ENCODE results near the gene PDHB. TPM values are rescaled to one million over a fixed set of nuclear protein-coding genes. Genes with fewer than 3 reads are reported as not detected.

Gene PDHB
- total and polyA plus RNA-seq, 2 of the 13 experiments (the other 11 are each of a cell fraction or from before 2014, with no cell fraction given) = 108 to 153 TPM

GRCh38 chr3:58433400-58434167 lies at the start of gene PDHB (continued):
- TF ChIP-seq ZNF18 (CRISPR knock-in tag; IDR thresholded peaks at IDR 0.05; ENCODE audit: insufficient replicate concordance) (no peak), HBP1 (CRISPR knock-in tag; IDR thresholded peaks at IDR 0.05; ENCODE audit: low read depth) (peak; percentile 88), ZNF616 (CRISPR knock-in tag; IDR thresholded peaks at IDR 0.05; ENCODE audit: low read depth) (peak; percentile 90), ZNF264 (CRISPR knock-in tag; IDR thresholded peaks at IDR 0.05) (peak; percentile 77), GPN1 (CRISPR knock-in tag; IDR thresholded peaks at IDR 0.05; ENCODE audit: borderline replicate concordance) (0 out of 2 replicates have a peak, but pooled peaks have one; percentile 68), PREB (CRISPR knock-in tag; IDR thresholded peaks at IDR 0.05) (no peak), ZFX (CRISPR knock-in tag; IDR thresholded peaks at IDR 0.05; ENCODE audit: low read depth) (peak; percentile 94), HDAC2 (CRISPR knock-in tag; IDR thresholded peaks at IDR 0.05) (peak; percentile 69; the same call in 1 of the 2 replicates), MYNN (CRISPR knock-in tag; IDR thresholded peaks at IDR 0.05; ENCODE audit: low read depth) (0 out of 2 replicates have a peak, but pooled peaks have one; percentile 18), LRRFIP1 (CRISPR knock-in tag; conservative IDR thresholded peaks at IDR 0.05) (no peak), HNRNPL (IDR thresholded peaks at IDR 0.05; ENCODE audit: low read depth, low read length) (peak; percentile 78), ZNF263 (CRISPR knock-in tag; IDR thresholded peaks at IDR 0.05) (peak; percentile 72), MAX (IDR thresholded peaks at IDR 0.05) (peak; percentile 100), ZNF20 (CRISPR knock-in tag; IDR thresholded peaks at IDR 0.05) (no peak), BHLHE40 (IDR thresholded peaks at IDR 0.05; ENCODE audit: low read length) (peak; percentile 96), FOXA3 (CRISPR knock-in tag; IDR thresholded peaks at IDR 0.05) (peak; percentile 88), DBP (CRISPR knock-in tag; IDR thresholded peaks at IDR 0.05; ENCODE audit: not compliant biosample characterization) (no peak), CERS6 (CRISPR knock-in tag; IDR thresholded peaks at IDR 0.05) (peak; percentile 70; the same call in 1 of the 2 replicates), NCOA5 (CRISPR knock-in tag; IDR thresholded peaks at IDR 0.05) (no peak), SMAD9 (CRISPR knock-in tag; IDR thresholded peaks at IDR 0.05) (no peak), ZNF709 (CRISPR knock-in tag; IDR thresholded peaks at IDR 0.05) (peak; percentile 96)

Data from HepG2 (cell line).